SU-DHL-6 (cell line): ENCODE results near the gene WASF3.

Experiments
- H2AFZ ChIP-seq: fragments of 200-600 bp; sonication (generic); 2 replicates; pipeline ENCODE4 v1.6.1; 2014; ENCODE audit warnings: low read depth, mild to moderate bottlenecking, moderate library complexity, mixed read lengths, antibody characterized with exemption, low read length; ENCODE audit not compliant: severe bottlenecking
- H3F3A ChIP-seq: fragments of 200-600 bp; shearing (Covaris generic); 2 replicates; pipeline ENCODE4 v1.6.0; 2016; ENCODE audit warnings: antibody characterized with exemption, mild to moderate bottlenecking; ENCODE audit not compliant: insufficient read depth
- H3K27ac ChIP-seq: fragments of 200-600 bp; sonication (generic); 2 replicates; pipeline ENCODE4 v1.5.1; 2016; ENCODE audit warnings: low read depth, mild to moderate bottlenecking, low read length, moderate library complexity, mixed read lengths
- H3K27me3 ChIP-seq: fragments of 200-600 bp; sonication (generic), shearing (Covaris generic); 2 replicates; pipeline ENCODE4 v1.6.0; 2014; ENCODE audit warnings: mild to moderate bottlenecking, low read length
- H3K36me3 ChIP-seq: fragments of 200-600 bp; sonication (generic); 2 replicates; pipeline ENCODE4 v1.6.1; 2014; ENCODE audit warnings: mild to moderate bottlenecking, low read length, mixed read lengths
- H3K4me2 ChIP-seq: fragments of 300-600, 200-600 bp; shearing (Covaris generic), sonication (generic); 2 replicates; pipeline ENCODE4 v1.6.0; 2014; ENCODE audit warnings: low read length, low read depth, mild to moderate bottlenecking; ENCODE audit not compliant: poor library complexity, severe bottlenecking
- H3K4me3 ChIP-seq: fragments of 200-600 bp; sonication (generic); 2 replicates; pipeline ENCODE4 v1.5.1; 2014; ENCODE audit warnings: antibody characterized with exemption, low read length, mild to moderate bottlenecking, mixed read lengths; ENCODE audit not compliant: insufficient read depth, poor library complexity, severe bottlenecking
- H3K79me2 ChIP-seq: fragments of 200-600 bp; sonication (generic); 2 replicates; pipeline ENCODE4 v1.6.1; 2014; ENCODE audit warnings: mild to moderate bottlenecking, low read length, moderate library complexity; ENCODE audit not compliant: insufficient read depth
- H3K9ac ChIP-seq: fragments of 200-600 bp; sonication (generic); 2 replicates; pipeline ENCODE4 v1.7.0; 2014; ENCODE audit warnings: mild to moderate bottlenecking, low read length
- H3K9me2 ChIP-seq: fragments of 200-600 bp; sonication (generic); replicated peaks from 2 replicates; pipeline ENCODE4 v1.6.1; 2014; ENCODE audit warnings: low read length; ENCODE audit not compliant: insufficient read depth
- H3K9me3 ChIP-seq: fragments of 200-600 bp; sonication (generic); 2 replicates; pipeline ENCODE4 v1.6.1; 2014; ENCODE audit warnings: low read length, mixed read lengths; ENCODE audit not compliant: insufficient read depth
- H4K20me1 ChIP-seq: fragments of 200-600 bp; sonication (generic); 2 replicates; pipeline ENCODE4 v1.6.1; 2014; ENCODE audit warnings: low read depth, mild to moderate bottlenecking, antibody characterized with exemption, low read length, moderate library complexity, mixed read lengths
- EZH2phosphoT487 ChIP-seq: fragments of 200-600 bp; sonication (generic), shearing (Covaris generic); conservative IDR thresholded peaks from 2 replicates; pipeline ENCODE4 v1.6.1; 2018; ENCODE audit warnings: mild to moderate bottlenecking, antibody characterized with exemption, low read length, moderate library complexity, mixed read lengths
- TF ChIP-seq, protein P1 (sequence below): fragments of 200-600 bp; sonication (generic); IDR thresholded peaks from one replicate; pipeline ENCODE4 v1.5.1; 2017; ENCODE audit warnings: antibody characterized with exemption, mild to moderate bottlenecking, low read length, moderate library complexity; ENCODE audit not compliant: insufficient read depth, poor library complexity, severe bottlenecking

Gene WASF3

DNA sequence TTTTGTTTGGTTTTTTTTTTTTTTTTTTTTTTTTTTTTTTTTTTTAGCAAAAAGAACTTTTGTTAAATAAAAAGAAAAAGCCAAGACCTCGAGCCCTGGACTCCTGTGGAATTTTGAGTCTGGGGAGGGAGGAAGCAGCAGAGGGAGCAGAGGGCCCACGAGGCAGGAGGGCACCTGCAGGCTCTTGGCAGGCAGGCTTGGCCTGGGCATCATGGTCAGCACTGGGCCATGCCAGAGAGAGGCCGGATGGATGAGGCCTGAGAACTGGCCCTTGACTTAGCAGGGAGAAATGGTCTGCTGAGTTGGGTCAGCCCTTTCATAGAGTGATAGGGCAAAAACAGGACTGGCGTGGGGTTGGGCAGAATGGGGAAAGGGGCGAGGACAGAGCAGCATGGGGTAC is 102.7 kb downstream of the WASF3 start:
- TF ChIP-seq, protein P1, sequence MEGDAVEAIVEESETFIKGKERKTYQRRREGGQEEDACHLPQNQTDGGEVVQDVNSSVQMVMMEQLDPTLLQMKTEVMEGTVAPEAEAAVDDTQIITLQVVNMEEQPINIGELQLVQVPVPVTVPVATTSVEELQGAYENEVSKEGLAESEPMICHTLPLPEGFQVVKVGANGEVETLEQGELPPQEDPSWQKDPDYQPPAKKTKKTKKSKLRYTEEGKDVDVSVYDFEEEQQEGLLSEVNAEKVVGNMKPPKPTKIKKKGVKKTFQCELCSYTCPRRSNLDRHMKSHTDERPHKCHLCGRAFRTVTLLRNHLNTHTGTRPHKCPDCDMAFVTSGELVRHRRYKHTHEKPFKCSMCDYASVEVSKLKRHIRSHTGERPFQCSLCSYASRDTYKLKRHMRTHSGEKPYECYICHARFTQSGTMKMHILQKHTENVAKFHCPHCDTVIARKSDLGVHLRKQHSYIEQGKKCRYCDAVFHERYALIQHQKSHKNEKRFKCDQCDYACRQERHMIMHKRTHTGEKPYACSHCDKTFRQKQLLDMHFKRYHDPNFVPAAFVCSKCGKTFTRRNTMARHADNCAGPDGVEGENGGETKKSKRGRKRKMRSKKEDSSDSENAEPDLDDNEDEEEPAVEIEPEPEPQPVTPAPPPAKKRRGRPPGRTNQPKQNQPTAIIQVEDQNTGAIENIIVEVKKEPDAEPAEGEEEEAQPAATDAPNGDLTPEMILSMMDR, result no peak
- no peak for TF ChIP-seq EZH2phosphoT487
- H3K9me2 ChIP-seq, result no peaks in the 10 kb centered on the region
- no peak overlapping the region for H3K27ac ChIP-seq
- no peaks in the 10 kb centered on the region for H3K27me3 ChIP-seq
- no peaks in the 10 kb centered on the region for H3F3A ChIP-seq
- H3K4me2 ChIP-seq, result no peak overlapping the region
- no peak overlapping the region for H3K9ac ChIP-seq
- no peak overlapping the region for H2AFZ ChIP-seq
- no peaks in the 10 kb centered on the region for H4K20me1 ChIP-seq
- no peak overlapping the region for H3K4me3 ChIP-seq
- H3K79me2 ChIP-seq, result no peaks in the 10 kb centered on the region
- no peaks in the 10 kb centered on the region for H3K9me3 ChIP-seq
- H3K36me3 ChIP-seq, result no peaks in the 10 kb centered on the region

DNA sequence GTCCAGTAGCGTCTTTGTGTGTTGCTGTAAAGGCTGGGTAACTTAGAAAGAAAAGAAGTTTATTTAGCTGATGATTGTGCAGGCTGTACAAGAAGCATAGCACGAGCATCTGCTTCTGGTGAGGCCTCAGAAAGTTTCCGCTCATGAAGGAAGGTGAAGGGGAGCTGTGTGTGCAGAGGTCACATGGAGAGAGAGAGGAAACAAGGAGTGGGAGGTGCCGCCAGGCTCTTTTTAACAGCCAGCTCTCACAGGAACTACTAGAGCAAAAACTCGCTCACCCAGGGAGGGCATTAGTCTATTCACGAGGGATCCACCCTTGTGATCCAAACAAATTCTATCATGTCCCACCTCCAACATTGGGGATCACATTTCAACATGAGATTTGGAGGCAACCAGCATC is 103.3 kb downstream of the WASF3 start:
- H4K20me1 ChIP-seq, result no peaks in the 10 kb centered on the region
- no peak overlapping the region for H3K9ac ChIP-seq
- no peaks in the 10 kb centered on the region for H3K9me2 ChIP-seq
- no peaks in the 10 kb centered on the region for H3K9me3 ChIP-seq
- H3K36me3 ChIP-seq, result no peaks in the 10 kb centered on the region
- H2AFZ ChIP-seq, result no peak overlapping the region
- H3K27ac ChIP-seq, result no peak overlapping the region
- no peaks in the 10 kb centered on the region for H3F3A ChIP-seq
- H3K4me3 ChIP-seq, result no peak overlapping the region
- H3K4me2 ChIP-seq, result no peak overlapping the region
- no peaks in the 10 kb centered on the region for H3K79me2 ChIP-seq
- TF ChIP-seq, protein P1, result no peak
- TF ChIP-seq EZH2phosphoT487, result no peak
- H3K27me3 ChIP-seq, result no peaks in the 10 kb centered on the region

DNA sequence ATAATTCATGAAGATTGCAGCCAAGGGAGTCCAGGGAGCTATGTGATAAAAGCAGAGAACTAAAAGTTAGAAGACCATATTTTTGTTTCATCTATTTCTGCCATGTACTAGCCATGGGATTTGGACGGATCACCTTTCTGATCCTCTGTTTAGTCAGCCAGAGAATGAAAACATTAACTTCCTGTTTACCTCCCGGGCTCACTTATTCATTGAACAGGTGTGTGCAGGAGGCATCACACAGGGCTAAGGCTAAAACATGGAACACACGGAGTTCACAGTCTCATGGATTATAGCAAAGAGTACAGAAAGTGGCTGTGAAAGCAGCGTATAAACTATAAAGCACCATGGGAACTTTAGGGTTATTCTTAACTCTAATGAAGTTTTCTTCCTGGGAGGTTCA is 106.3 kb downstream of the WASF3 start:
- no peak overlapping the region for H3K4me2 ChIP-seq
- no peaks in the 10 kb centered on the region for H3K36me3 ChIP-seq
- H3K27me3 ChIP-seq, result no peaks in the 10 kb centered on the region
- H4K20me1 ChIP-seq, result no peaks in the 10 kb centered on the region
- H3F3A ChIP-seq, result no peaks in the 10 kb centered on the region
- no peak overlapping the region for H2AFZ ChIP-seq
- TF ChIP-seq, protein P1, result no peak
- no peak for TF ChIP-seq EZH2phosphoT487
- no peak overlapping the region for H3K27ac ChIP-seq
- H3K4me3 ChIP-seq, result no peak overlapping the region
- no peaks in the 10 kb centered on the region for H3K79me2 ChIP-seq
- H3K9ac ChIP-seq, result no peak overlapping the region
- H3K9me3 ChIP-seq, result no peaks in the 10 kb centered on the region
- no peaks in the 10 kb centered on the region for H3K9me2 ChIP-seq
